ENCODE results near the gene BNC2. TPM values are rescaled to one million over a fixed set of nuclear protein-coding genes. Genes with fewer than 3 reads are reported as not detected.
A peak's percentile ranks its signal among the peaks of the same experiment; 100 is the strongest.

Gene BNC2
- total RNA-seq, 2 experiments from 2014 or later, result not detected

GRCh38 chr9:16732546-16732945, 137.9 kb downstream of the BNC2 start:
- CTCF ChIA-PET, result no interaction called here
- POLR2A ChIA-PET, result no interaction called here
- H3K27me3 Mint-ChIP-seq (ENCODE audit: low read depth), result peaks cover 15% of the 10 kb centered on the region
- no peaks in the 10 kb centered on the region for H3K36me3 Mint-ChIP-seq (ENCODE audit: low read depth)
- H3K4me3 Mint-ChIP-seq, result no peak overlapping the region
- DNase-seq (no peak), ATAC-seq (no peak)
- no peak overlapping the region for H3K27ac Mint-ChIP-seq
- no peaks in the 10 kb centered on the region for H3K4me1 Mint-ChIP-seq (ENCODE audit: low read depth)
- H3K9me3 Mint-ChIP-seq (ENCODE audit: insufficient read depth), result no peaks in the 10 kb centered on the region

DNA sequence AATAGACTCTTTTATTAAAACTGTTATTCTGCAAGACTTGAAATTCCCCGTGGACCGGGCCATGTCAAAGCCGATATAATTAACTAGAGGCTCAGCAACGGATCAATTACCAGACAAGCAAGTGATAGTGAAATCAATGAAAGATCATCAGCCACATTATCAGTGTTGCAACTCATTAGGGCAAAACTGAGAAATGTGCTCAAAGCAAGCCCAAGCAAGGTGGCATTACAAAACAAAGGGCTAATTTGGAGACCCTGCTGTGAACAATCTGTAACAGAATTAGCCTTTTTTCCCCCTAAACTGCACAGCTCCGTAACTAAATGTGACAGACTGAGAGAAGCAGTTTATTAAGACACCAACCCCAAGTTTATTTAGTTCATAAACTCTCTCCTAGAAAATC, 140.3 kb downstream of the BNC2 start:
- ChIA-PET POLR2A (no interaction called here), CTCF (no interaction called here)
- Mint-ChIP-seq H3K9me3 (ENCODE audit: insufficient read depth) (no peaks in the 10 kb centered on the region), H3K4me3 (no peak overlapping the region), H3K27ac (no peak overlapping the region), H3K36me3 (ENCODE audit: low read depth) (no peaks in the 10 kb centered on the region), H3K27me3 (ENCODE audit: low read depth) (peaks cover 33% of the 10 kb centered on the region), H3K4me1 (ENCODE audit: low read depth) (peaks cover 3% of the 10 kb centered on the region)
- ATAC-seq (no peak), DNase-seq (no peak)

- no peak for ATAC-seq
- no peak for DNase-seq
- Mint-ChIP-seq H3K36me3 (ENCODE audit: low read depth) (no peaks in the 10 kb centered on the region), H3K4me1 (ENCODE audit: low read depth) (peaks cover 3% of the 10 kb centered on the region), H3K9me3 (ENCODE audit: insufficient read depth) (no peaks in the 10 kb centered on the region), H3K4me3 (no peak overlapping the region), H3K27ac (no peak overlapping the region), H3K27me3 (ENCODE audit: low read depth) (peaks cover 35% of the 10 kb centered on the region)
- ChIA-PET CTCF (no interaction called here), POLR2A (no interaction called here)
These were observed 140.8 kb downstream of the BNC2 start for GRCh38 chr9:16729651-16730050.

DNA sequence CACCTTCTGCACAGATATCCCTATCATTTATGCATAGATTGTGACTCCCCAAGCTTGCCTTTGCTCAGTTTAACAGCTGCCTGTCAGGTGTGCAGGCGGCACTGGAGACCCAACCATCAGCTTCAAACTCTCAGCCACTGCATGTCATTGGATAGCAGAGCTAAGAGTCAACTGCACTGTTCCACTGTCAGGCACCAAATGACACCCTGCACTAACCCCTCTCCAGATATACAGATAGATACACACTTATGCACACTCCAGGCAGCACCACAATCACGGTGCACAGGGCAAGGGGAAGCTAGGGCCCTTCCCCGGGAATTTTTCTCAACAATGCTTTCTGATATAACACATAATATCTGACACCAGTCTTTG, 142.3 kb downstream of the BNC2 start:
- Mint-ChIP-seq H3K4me1 (ENCODE audit: low read depth) (peaks cover 3% of the 10 kb centered on the region), H3K27me3 (ENCODE audit: low read depth) (peaks cover 37% of the 10 kb centered on the region), H3K36me3 (ENCODE audit: low read depth) (no peaks in the 10 kb centered on the region), H3K9me3 (ENCODE audit: insufficient read depth) (no peaks in the 10 kb centered on the region), H3K27ac (no peak overlapping the region), H3K4me3 (no peak overlapping the region)
- ChIA-PET CTCF (no interaction called here), POLR2A (no interaction called here)
- DNase-seq (no peak), ATAC-seq (no peak)

- POLR2A ChIA-PET, result no interaction called here
- H3K9me3 Mint-ChIP-seq (ENCODE audit: insufficient read depth), result no peaks in the 10 kb centered on the region
- no peaks in the 10 kb centered on the region for H3K36me3 Mint-ChIP-seq (ENCODE audit: low read depth)
- H3K4me1 Mint-ChIP-seq (ENCODE audit: low read depth), result peaks cover 3% of the 10 kb centered on the region
- no peak overlapping the region for H3K27ac Mint-ChIP-seq
- H3K4me3 Mint-ChIP-seq, result no peak overlapping the region
- CTCF ChIA-PET, result no interaction called here
- no peak for ATAC-seq
- DNase-seq, result no peak
- H3K27me3 Mint-ChIP-seq (ENCODE audit: low read depth), result peaks cover 37% of the 10 kb centered on the region
These were observed 142.9 kb downstream of the BNC2 start for GRCh38 chr9:16727452-16728136.

DNA sequence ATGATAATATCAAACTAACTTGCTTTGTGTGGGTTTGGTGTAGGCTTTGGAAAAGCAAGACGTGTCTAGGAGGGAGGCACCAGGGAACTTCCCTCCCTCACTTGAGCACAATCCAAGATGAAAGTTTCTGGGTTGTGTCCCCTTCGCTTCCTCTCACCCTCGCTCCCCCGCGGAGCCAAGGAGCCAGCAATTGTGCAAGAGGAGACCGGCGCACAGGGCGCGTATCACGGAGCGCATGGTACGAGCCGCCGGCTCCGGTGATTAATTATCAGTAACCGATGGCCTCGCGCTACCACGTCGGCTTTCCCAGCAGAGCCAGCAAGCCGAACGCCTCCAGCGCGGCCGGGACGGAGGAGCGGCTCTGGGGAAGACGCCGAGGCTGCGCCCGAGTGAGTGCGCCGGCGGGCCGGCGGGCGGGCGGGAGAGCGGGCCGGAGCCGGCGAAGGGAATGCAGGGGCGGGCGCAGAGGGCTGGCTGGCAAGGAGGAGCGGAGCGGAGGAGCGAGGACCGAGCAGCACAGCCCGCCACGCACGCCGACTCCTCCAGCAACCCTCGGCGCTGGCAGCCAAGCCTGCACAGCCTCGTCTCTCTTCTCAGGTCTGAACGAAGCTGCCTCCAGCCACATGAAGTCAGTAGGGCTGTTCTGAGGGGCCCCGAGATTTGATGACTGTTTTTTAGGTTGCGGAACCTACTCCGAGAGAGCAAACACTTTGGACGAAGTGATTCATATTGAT, 143.6 kb downstream of the BNC2 start:
- Mint-ChIP-seq H3K36me3 (ENCODE audit: low read depth) (no peaks in the 10 kb centered on the region), H3K9me3 (ENCODE audit: insufficient read depth) (no peaks in the 10 kb centered on the region), H3K27ac (no peak overlapping the region), H3K4me3 (no peak overlapping the region), H3K4me1 (ENCODE audit: low read depth) (peaks cover 3% of the 10 kb centered on the region), H3K27me3 (ENCODE audit: low read depth) (peaks cover 37% of the 10 kb centered on the region)
- ATAC-seq (peak; percentile 53), DNase-seq (no peak)
- ChIA-PET CTCF (no interaction called here), POLR2A (no interaction called here)

DNA sequence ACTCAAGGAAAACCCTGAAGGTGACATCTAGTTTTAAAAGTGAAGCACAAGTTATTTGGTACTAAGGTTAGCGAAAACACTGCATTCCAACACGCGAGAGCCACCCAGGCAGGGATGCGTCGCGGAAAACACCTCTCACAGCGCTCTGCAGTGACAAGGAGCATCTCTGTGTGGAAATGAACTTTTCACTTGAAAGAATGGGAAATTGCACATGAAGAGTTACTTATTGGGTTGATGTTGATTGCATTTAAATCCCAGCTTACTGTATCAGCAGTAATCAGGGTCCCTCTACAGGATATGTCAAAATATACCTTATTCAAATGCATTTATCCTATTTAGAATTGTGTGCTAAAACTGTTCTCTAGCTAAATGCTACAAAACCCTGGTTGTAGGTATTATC, 144.4 kb downstream of the BNC2 start:
- Mint-ChIP-seq H3K27me3 (ENCODE audit: low read depth) (peaks cover 37% of the 10 kb centered on the region), H3K27ac (no peak overlapping the region), H3K9me3 (ENCODE audit: insufficient read depth) (no peaks in the 10 kb centered on the region), H3K4me1 (ENCODE audit: low read depth) (peaks cover 3% of the 10 kb centered on the region), H3K36me3 (ENCODE audit: low read depth) (no peaks in the 10 kb centered on the region), H3K4me3 (no peak overlapping the region)
- POLR2A ChIA-PET, result no interaction called here
- ATAC-seq (no peak), DNase-seq (no peak)
- CTCF ChIA-PET, result no interaction called here

- peaks cover 3% of the 10 kb centered on the region for H3K4me1 Mint-ChIP-seq (ENCODE audit: low read depth)
- no peaks in the 10 kb centered on the region for H3K9me3 Mint-ChIP-seq (ENCODE audit: insufficient read depth)
- CTCF ChIA-PET, result no interaction called here
- H3K36me3 Mint-ChIP-seq (ENCODE audit: low read depth), result no peaks in the 10 kb centered on the region
- no peak overlapping the region for H3K27ac Mint-ChIP-seq
- ATAC-seq, result no peak
- peaks cover 37% of the 10 kb centered on the region for H3K27me3 Mint-ChIP-seq (ENCODE audit: low read depth)
- POLR2A ChIA-PET, result no interaction called here
- no peak for DNase-seq
- no peak overlapping the region for H3K4me3 Mint-ChIP-seq
These were observed 145.4 kb downstream of the BNC2 start for GRCh38 chr9:16725066-16725465.

- peaks cover 3% of the 10 kb centered on the region for H3K4me1 Mint-ChIP-seq (ENCODE audit: low read depth)
- ATAC-seq, result no peak
- ChIA-PET POLR2A (no interaction called here), CTCF (no interaction called here)
- H3K9me3 Mint-ChIP-seq (ENCODE audit: insufficient read depth), result no peaks in the 10 kb centered on the region
- no peak for DNase-seq
- no peaks in the 10 kb centered on the region for H3K36me3 Mint-ChIP-seq (ENCODE audit: low read depth)
- peaks cover 18% of the 10 kb centered on the region for H3K27me3 Mint-ChIP-seq (ENCODE audit: low read depth)
- no peak overlapping the region for H3K27ac Mint-ChIP-seq
- H3K4me3 Mint-ChIP-seq, result no peak overlapping the region
These were observed 148.5 kb downstream of the BNC2 start for GRCh38 chr9:16721972-16722371.

GRCh38 chr9:16720386-16720785, 150.1 kb downstream of the BNC2 start:
- Mint-ChIP-seq H3K27me3 (ENCODE audit: low read depth) (peaks cover 4% of the 10 kb centered on the region), H3K4me3 (no peak overlapping the region), H3K27ac (no peak overlapping the region), H3K9me3 (ENCODE audit: insufficient read depth) (no peaks in the 10 kb centered on the region), H3K36me3 (ENCODE audit: low read depth) (no peaks in the 10 kb centered on the region), H3K4me1 (ENCODE audit: low read depth) (no peaks in the 10 kb centered on the region)
- no peak for DNase-seq
- ATAC-seq, result no peak
- ChIA-PET POLR2A (no interaction called here), CTCF (no interaction called here)

- H3K4me1 Mint-ChIP-seq (ENCODE audit: low read depth), result no peaks in the 10 kb centered on the region
- DNase-seq, result no peak
- no peak overlapping the region for H3K4me3 Mint-ChIP-seq
- H3K27me3 Mint-ChIP-seq (ENCODE audit: low read depth), result peaks cover 2% of the 10 kb centered on the region
- H3K27ac Mint-ChIP-seq, result no peak overlapping the region
- ATAC-seq, result no peak
- POLR2A ChIA-PET, result no interaction called here
- CTCF ChIA-PET, result no interaction called here
- H3K9me3 Mint-ChIP-seq (ENCODE audit: insufficient read depth), result no peaks in the 10 kb centered on the region
- H3K36me3 Mint-ChIP-seq (ENCODE audit: low read depth), result no peaks in the 10 kb centered on the region
These were observed 150.5 kb downstream of the BNC2 start for GRCh38 chr9:16719921-16720320.

DNA sequence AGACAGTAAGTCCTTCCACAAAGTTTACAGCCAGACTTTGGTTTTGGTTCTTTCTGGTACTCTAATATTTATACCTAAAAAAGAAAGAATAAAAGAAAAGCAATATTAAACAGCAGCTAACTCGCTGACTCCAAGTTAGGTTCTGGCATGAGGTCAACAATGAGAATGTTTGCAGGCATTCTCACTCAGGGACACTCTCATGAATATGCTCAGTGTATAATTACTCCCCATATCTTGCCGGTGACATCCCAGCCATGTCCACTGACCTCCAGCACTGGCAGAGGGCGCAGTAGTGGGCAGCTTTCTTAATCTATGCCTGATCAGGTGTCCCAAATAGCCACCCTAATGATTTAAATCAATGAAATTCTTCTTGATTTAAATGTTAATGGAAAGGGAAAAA, 151.5 kb downstream of the BNC2 start:
- CTCF ChIA-PET, result no interaction called here
- ATAC-seq (no peak), DNase-seq (no peak)
- Mint-ChIP-seq H3K4me3 (no peak overlapping the region), H3K4me1 (ENCODE audit: low read depth) (no peaks in the 10 kb centered on the region), H3K27me3 (ENCODE audit: low read depth) (peaks cover 2% of the 10 kb centered on the region), H3K9me3 (ENCODE audit: insufficient read depth) (no peaks in the 10 kb centered on the region), H3K36me3 (ENCODE audit: low read depth) (no peaks in the 10 kb centered on the region), H3K27ac (no peak overlapping the region)
- POLR2A ChIA-PET, result no interaction called here

GRCh38 chr9:16718296-16718695, 152.2 kb downstream of the BNC2 start:
- H3K36me3 Mint-ChIP-seq (ENCODE audit: low read depth), result no peaks in the 10 kb centered on the region

More at GRCh38 chr9:16718296-16718695, 152.2 kb downstream of the BNC2 start:
- Mint-ChIP-seq H3K27me3 (ENCODE audit: low read depth) (no peaks in the 10 kb centered on the region), H3K4me1 (ENCODE audit: low read depth) (no peaks in the 10 kb centered on the region), H3K27ac (no peak overlapping the region), H3K9me3 (ENCODE audit: insufficient read depth) (no peaks in the 10 kb centered on the region), H3K4me3 (no peak overlapping the region)
- ChIA-PET CTCF (no interaction called here), POLR2A (no interaction called here)
- ATAC-seq (no peak), DNase-seq (no peak)

Measured in activated CD8-positive, alpha-beta T cell treated with anti-CD3 and anti-CD28 coated beads, Interleukin-2, amount 10 ng/mL, durations not matched to agents 7 days and 5 days (primary cell).